A673 (cell line): ENCODE measurements around the gene SNAP25. TPM values are rescaled to one million over a fixed set of nuclear protein-coding genes. Genes with fewer than 3 reads are reported as not detected.

ENCODE experiments used
- BruUV-seq: library from RNA; stranded (reverse); fragments of 400-500 nt; replicated peaks from 2 replicates; lab custom pipeline; 2021; lab: Mats Ljungman, UMichigan
- CTCF ChIA-PET: fragments of 300-600 bp; sonication (Branson Sonifier 250); formaldehyde crosslinking; loops from one replicate; lab custom pipeline; 2022; ENCODE audit warnings: antibody characterized with exemption; lab: Charles Lee
- POLR2A ChIA-PET: fragments of 300-600 bp; sonication (Branson Sonifier 250); formaldehyde crosslinking; loops from one replicate; lab custom pipeline; 2022; ENCODE audit warnings: antibody characterized with exemption; ENCODE audit not compliant: low non-redundant PET; lab: Charles Lee
- DNase-seq: peaks from one replicate; pipeline ENCODE4 v3.0.0-alpha.2; 2015; ENCODE audit warnings: low spot score
- H3K27ac ChIP-seq: fragments of 200-600 bp; sonication (generic); 2 replicates; pipeline ENCODE4 v1.5.1; 2016; ENCODE audit warnings: mixed run types, low read depth, mild to moderate bottlenecking, mixed read lengths, antibody characterized with exemption, low read length; ENCODE audit not compliant: poor library complexity, severe bottlenecking
- H3K27me3 ChIP-seq: fragments of 200-600 bp; sonication (generic); replicated peaks from 2 replicates; pipeline ENCODE4 v1.6.1; 2017; ENCODE audit warnings: mixed run types, low read depth, mild to moderate bottlenecking, mixed read lengths, antibody characterized with exemption, low read length; ENCODE audit not compliant: insufficient read depth, poor library complexity
- H3K36me3 ChIP-seq: fragments of 200-600 bp; sonication (generic); 2 replicates; pipeline ENCODE4 v1.6.1; 2016; ENCODE audit warnings: mixed run types, mild to moderate bottlenecking, mixed read lengths, antibody characterized with exemption, low read length; ENCODE audit not compliant: insufficient read depth, poor library complexity, severe bottlenecking
- H3K4me1 ChIP-seq: fragments of 200-600 bp; sonication (generic); 2 replicates; pipeline ENCODE4 v1.6.1; 2017; ENCODE audit warnings: mixed run types, mild to moderate bottlenecking, mixed read lengths, antibody characterized with exemption, low read length; ENCODE audit not compliant: insufficient read depth, poor library complexity, severe bottlenecking
- H3K4me3 ChIP-seq: fragments of 200-600 bp; sonication (generic); 2 replicates; pipeline ENCODE4 v1.5.1; 2016; ENCODE audit warnings: low read depth, mixed run types, mild to moderate bottlenecking, mixed read lengths, low read length; ENCODE audit not compliant: poor library complexity, severe bottlenecking
- H3K9me3 ChIP-seq: fragments of 200-600 bp; sonication (generic); 2 replicates; pipeline ENCODE4 v1.6.1; 2016; ENCODE audit warnings: mixed run types, low read depth, mild to moderate bottlenecking, mixed read lengths, antibody characterized with exemption, low read length; ENCODE audit not compliant: poor library complexity, severe bottlenecking
- EZH2 ChIP-seq: fragments of 200-600 bp; sonication (generic); IDR thresholded peaks from 2 replicates; pipeline ENCODE4 v1.6.1; 2017; ENCODE audit warnings: borderline replicate concordance, low read depth, mild to moderate bottlenecking, mixed read lengths, antibody characterized with exemption, low read length; ENCODE audit not compliant: poor library complexity, severe bottlenecking
- intact Hi-C: fragments of 100-400 bp; cut with micrococcal nuclease; formaldehyde crosslinking; loops from one replicate; pipeline ENCODE4 v1.10.0; 2022; ENCODE audit not compliant: unreplicated experiment
- total RNA-seq: library from RNA; stranded (reverse); gene quantifications from 2 replicates; pipeline ENCODE4 v1.2.3, GENCODE V29; 2021
- TF ChIP-seq, protein P1 (sequence below): fragments of 300-800, 200-600 bp; sonication (generic); conservative IDR thresholded peaks from 2 replicates; pipeline ENCODE4 v1.5.1; 2017; ENCODE audit warnings: low read depth, mild to moderate bottlenecking, antibody characterized with exemption, low read length, moderate library complexity, mixed read lengths

The SNAP25 gene
- total RNA-seq, 1 experiment from 2014 or later = 5.8 TPM

DNA sequence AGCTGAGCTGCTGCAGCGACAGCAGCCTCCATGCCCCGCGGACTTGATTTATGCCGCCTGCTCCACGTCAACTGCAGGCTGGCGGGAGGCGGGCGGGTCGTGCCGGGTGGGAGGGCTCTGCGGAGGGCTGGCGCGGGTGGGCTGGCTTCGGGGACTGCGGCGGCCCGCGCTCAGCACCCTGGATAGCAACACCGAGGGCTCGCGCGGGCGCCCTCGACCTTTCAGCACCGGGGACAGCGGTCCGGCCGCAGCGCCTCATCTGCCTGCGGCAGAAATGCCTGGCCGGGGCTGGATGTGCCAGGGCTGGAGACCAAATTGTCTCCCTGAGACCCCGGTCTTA is 792 bp downstream of the SNAP25 start:
- Histone ChIP-seq H3K27me3 (peaks cover 17% of the 10 kb centered on the region), H3K4me1 (peaks cover 16% of the 10 kb centered on the region), H3K27ac (peak overlapping the region; percentile 64), H3K36me3 (no peaks in the 10 kb centered on the region), H3K9me3 (no peaks in the 10 kb centered on the region), H3K4me3 (peak overlapping the region; percentile 70)
- BruUV-seq = no TSS peak
- intact Hi-C loops = loop anchor here (2.0 to 5.0 kb wide), 2 partner anchors 133 to 242 kb away; no protein-coding TSS in a partner anchor
- peak; percentile 92 for DNase-seq
- TF ChIP-seq EZH2 = no peak
- TF ChIP-seq, protein P1, sequence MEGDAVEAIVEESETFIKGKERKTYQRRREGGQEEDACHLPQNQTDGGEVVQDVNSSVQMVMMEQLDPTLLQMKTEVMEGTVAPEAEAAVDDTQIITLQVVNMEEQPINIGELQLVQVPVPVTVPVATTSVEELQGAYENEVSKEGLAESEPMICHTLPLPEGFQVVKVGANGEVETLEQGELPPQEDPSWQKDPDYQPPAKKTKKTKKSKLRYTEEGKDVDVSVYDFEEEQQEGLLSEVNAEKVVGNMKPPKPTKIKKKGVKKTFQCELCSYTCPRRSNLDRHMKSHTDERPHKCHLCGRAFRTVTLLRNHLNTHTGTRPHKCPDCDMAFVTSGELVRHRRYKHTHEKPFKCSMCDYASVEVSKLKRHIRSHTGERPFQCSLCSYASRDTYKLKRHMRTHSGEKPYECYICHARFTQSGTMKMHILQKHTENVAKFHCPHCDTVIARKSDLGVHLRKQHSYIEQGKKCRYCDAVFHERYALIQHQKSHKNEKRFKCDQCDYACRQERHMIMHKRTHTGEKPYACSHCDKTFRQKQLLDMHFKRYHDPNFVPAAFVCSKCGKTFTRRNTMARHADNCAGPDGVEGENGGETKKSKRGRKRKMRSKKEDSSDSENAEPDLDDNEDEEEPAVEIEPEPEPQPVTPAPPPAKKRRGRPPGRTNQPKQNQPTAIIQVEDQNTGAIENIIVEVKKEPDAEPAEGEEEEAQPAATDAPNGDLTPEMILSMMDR = no peak
- CTCF ChIA-PET = no interaction called here
- POLR2A ChIA-PET = interaction anchor here (0.6 kb wide), 1 partner anchor 714 kb away, joined by 6 read pairs; no protein-coding TSS in a partner anchor

DNA sequence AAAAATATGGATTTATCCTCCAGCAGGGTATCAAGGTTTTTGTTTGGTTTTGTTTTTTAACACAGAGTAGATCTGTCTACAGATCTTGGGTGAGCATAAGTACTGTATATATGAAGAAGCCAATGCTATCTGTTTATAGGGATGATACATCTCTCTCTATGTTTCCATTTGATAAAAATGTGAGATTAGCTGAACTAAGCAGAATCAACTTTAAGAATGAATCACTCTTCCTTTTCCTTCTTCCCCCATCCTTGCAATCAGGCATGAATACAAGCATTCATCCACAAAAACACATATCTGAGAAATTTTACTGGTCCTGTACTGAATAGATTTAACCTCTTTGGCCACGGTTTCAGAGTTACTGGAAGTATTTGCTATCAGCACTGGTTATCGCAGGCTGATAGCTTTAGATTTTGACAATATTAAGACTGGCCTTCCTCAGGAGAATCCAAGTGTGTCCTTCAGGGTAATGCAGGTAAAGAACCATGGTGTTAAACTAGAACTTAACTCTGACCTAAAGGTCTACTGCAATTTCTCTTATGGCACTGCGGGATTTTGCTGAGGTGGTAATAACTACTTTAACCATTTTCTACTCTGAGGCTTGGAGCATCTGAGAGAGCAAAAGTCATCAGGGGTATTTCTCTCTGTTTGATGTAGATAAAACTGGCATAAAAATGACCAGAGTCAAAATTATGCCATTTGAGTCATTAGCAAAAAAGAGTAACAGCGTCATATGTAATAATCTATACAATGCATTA is 1.5 kb downstream of the SNAP25 start:
- H3K27me3 ChIP-seq = peaks cover 10% of the 10 kb centered on the region
- H3K4me1 ChIP-seq = peaks cover 20% of the 10 kb centered on the region
- H3K36me3 ChIP-seq = no peaks in the 10 kb centered on the region
- peak overlapping the region; percentile 70 for H3K4me3 ChIP-seq
- intact Hi-C loops = loop anchor here (2.0 to 5.0 kb wide), 2 partner anchors 133 to 243 kb away; no protein-coding TSS in a partner anchor
- H3K9me3 ChIP-seq = no peaks in the 10 kb centered on the region
- CTCF ChIA-PET = no interaction called here
- no peak for TF ChIP-seq EZH2
- TF ChIP-seq, protein P1 = no peak
- no peak overlapping the region for H3K27ac ChIP-seq
- POLR2A ChIA-PET = no interaction called here
- BruUV-seq = no TSS peak
- DNase-seq = no peak

DNA sequence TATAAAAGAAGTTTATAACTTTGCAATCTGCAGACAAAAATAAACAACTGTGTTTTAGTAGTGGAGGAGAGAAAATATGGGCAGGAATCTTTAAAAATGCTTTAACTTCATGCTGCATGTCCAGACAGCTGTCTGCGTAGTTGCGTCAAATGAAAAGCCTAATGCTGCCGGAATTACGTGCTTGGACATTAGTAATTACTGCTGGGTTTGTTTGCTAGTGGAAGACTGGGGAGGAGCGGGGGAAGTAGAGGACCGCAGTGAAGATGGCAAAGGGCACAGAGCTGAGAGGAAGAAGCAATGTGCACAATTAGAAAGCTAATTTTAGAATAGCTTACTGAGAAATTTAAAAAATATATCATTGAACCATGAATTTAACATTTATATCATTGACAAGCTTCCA is 2.4 kb downstream of the SNAP25 start:
- H3K4me3 ChIP-seq = no peak overlapping the region
- DNase-seq = no peak
- no peaks in the 10 kb centered on the region for H3K9me3 ChIP-seq
- peaks cover 8% of the 10 kb centered on the region for H3K27me3 ChIP-seq
- TF ChIP-seq, protein P1 = no peak
- TF ChIP-seq EZH2 = no peak
- ChIA-PET POLR2A (no interaction called here), CTCF (no interaction called here)
- H3K27ac ChIP-seq = no peak overlapping the region
- no peaks in the 10 kb centered on the region for H3K36me3 ChIP-seq
- H3K4me1 ChIP-seq = peaks cover 24% of the 10 kb centered on the region
- no TSS peak for BruUV-seq
- intact Hi-C loops = no loop called here
